Stimulated activated naive CD8-positive, alpha-beta T cell treated with anti-CD3 and anti-CD28 coated beads, Interleukin-15, amount 100 ng/mL, for 72 hours (primary cell): ENCODE measurements around the gene HJURP.

ENCODE experiments used
- ATAC-seq: fragments of 150-1000 bp; cut with Tn5 transposase; 2 replicates; pipeline ENCODE4 v1.10.0; 2021; ENCODE audit warnings: mild to moderate bottlenecking, moderate library complexity
- DNase-seq, 2 donors: peaks; one replicate each; pipeline ENCODE4 v3.0.0; 2021 to 2022
- H3K27ac Mint-ChIP-seq, 2 donors: one replicate each; pipeline ENCODE4 v1.8.0; 2022; ENCODE audit warnings: mild to moderate bottlenecking in 2 of 2, mixed read lengths in 2 of 2, moderate library complexity in 2 of 2
- H3K27me3 Mint-ChIP-seq: one replicate; pipeline ENCODE4 v1.8.0; 2022; ENCODE audit warnings: mixed read lengths
- H3K4me1 Mint-ChIP-seq: one replicate; pipeline ENCODE4 v1.8.0; 2022; ENCODE audit warnings: mild to moderate bottlenecking, mixed read lengths
- H3K4me3 Mint-ChIP-seq, 2 donors: one replicate each; pipeline ENCODE4 v1.8.0; 2022; ENCODE audit warnings: mild to moderate bottlenecking in 2 of 2, mixed read lengths in 2 of 2, moderate library complexity in 1 of 2
- H3K9me3 Mint-ChIP-seq, 2 donors: one replicate each; pipeline ENCODE4 v1.8.0; 2022; ENCODE audit warnings: mixed read lengths in 2 of 2

HJURP gene

GRCh38 chr2:233828546-233829192 is 25.7 kb downstream of the HJURP start:
- Mint-ChIP-seq H3K9me3 (no peaks in the 10 kb centered on the region), H3K4me3 (no peak overlapping the region), H3K4me1 (no peaks in the 10 kb centered on the region), H3K27ac (no peak overlapping the region), H3K27me3 (no peaks in the 10 kb centered on the region)
- ATAC-seq = no peak
- DNase-seq = no peak

GRCh38 chr2:233824373-233824772 is 30.0 kb downstream of the HJURP start:
- Mint-ChIP-seq H3K9me3 (no peaks in the 10 kb centered on the region), H3K4me1 (no peaks in the 10 kb centered on the region), H3K27ac (no peak overlapping the region), H3K27me3 (no peaks in the 10 kb centered on the region), H3K4me3 (no peak overlapping the region)
- DNase-seq (no peak), ATAC-seq (no peak)

- no peaks in the 10 kb centered on the region for H3K9me3 Mint-ChIP-seq
- H3K4me3 Mint-ChIP-seq = no peak overlapping the region
- ATAC-seq = no peak
- no peaks in the 10 kb centered on the region for H3K27me3 Mint-ChIP-seq
- no peak overlapping the region for H3K27ac Mint-ChIP-seq
- DNase-seq = no peak
- H3K4me1 Mint-ChIP-seq = no peaks in the 10 kb centered on the region
Observed at GRCh38 chr2:233823731-233824121, 30.6 kb downstream of the HJURP start.

- DNase-seq (no peak), ATAC-seq (no peak)
- Mint-ChIP-seq H3K4me3 (no peak overlapping the region), H3K9me3 (no peaks in the 10 kb centered on the region), H3K4me1 (no peaks in the 10 kb centered on the region), H3K27me3 (no peaks in the 10 kb centered on the region), H3K27ac (no peak overlapping the region)
Observed at GRCh38 chr2:233822781-233823730, 31.3 kb downstream of the HJURP start.

GRCh38 chr2:233822101-233822771 is 32.1 kb downstream of the HJURP start:
- Mint-ChIP-seq H3K27me3 (peaks cover 3% of the 10 kb centered on the region), H3K4me1 (peaks cover 2% of the 10 kb centered on the region), H3K27ac (no peak overlapping the region), H3K4me3 (no peak overlapping the region), H3K9me3 (no peaks in the 10 kb centered on the region)
- DNase-seq (no peak), ATAC-seq (no peak)

- Mint-ChIP-seq H3K27ac (no peak overlapping the region), H3K4me1 (peaks cover 6% of the 10 kb centered on the region), H3K9me3 (no peaks in the 10 kb centered on the region), H3K27me3 (peaks cover 8% of the 10 kb centered on the region), H3K4me3 (no peak overlapping the region)
- ATAC-seq (no peak), DNase-seq (no peak)
Observed at GRCh38 chr2:233821709-233822100, 32.6 kb downstream of the HJURP start.

- Mint-ChIP-seq H3K27me3 (peaks cover 13% of the 10 kb centered on the region), H3K9me3 (no peaks in the 10 kb centered on the region), H3K4me3 (no peak overlapping the region), H3K27ac (no peak overlapping the region), H3K4me1 (peaks cover 6% of the 10 kb centered on the region)
- no peak for DNase-seq
- ATAC-seq = no peak
Observed at GRCh38 chr2:233821196-233821595, 33.1 kb downstream of the HJURP start.

- no peaks in the 10 kb centered on the region for H3K9me3 Mint-ChIP-seq
- peaks cover 18% of the 10 kb centered on the region for H3K27me3 Mint-ChIP-seq
- peaks cover 6% of the 10 kb centered on the region for H3K4me1 Mint-ChIP-seq
- DNase-seq (no peak), ATAC-seq (no peak)
- no peak overlapping the region for H3K4me3 Mint-ChIP-seq
- no peak overlapping the region for H3K27ac Mint-ChIP-seq
Observed at GRCh38 chr2:233820774-233821105, 33.6 kb downstream of the HJURP start.

- peaks cover 6% of the 10 kb centered on the region for H3K4me1 Mint-ChIP-seq
- no peak for DNase-seq
Observed at GRCh38 chr2:233819884-233820773, 34.2 kb downstream of the HJURP start.

GRCh38 chr2:233818639-233819621 is 35.4 kb downstream of the HJURP start:
- no peak overlapping the region for H3K27ac Mint-ChIP-seq
- H3K9me3 Mint-ChIP-seq = no peaks in the 10 kb centered on the region
- ATAC-seq (no peak), DNase-seq (no peak)
- no peak overlapping the region for H3K4me3 Mint-ChIP-seq
- peaks cover 6% of the 10 kb centered on the region for H3K4me1 Mint-ChIP-seq
- peaks cover 23% of the 10 kb centered on the region for H3K27me3 Mint-ChIP-seq

More at GRCh38 chr2:233819884-233820773, 34.2 kb downstream of the HJURP start:
- no peak for ATAC-seq
- no peak overlapping the region for H3K27ac Mint-ChIP-seq
- H3K9me3 Mint-ChIP-seq = no peaks in the 10 kb centered on the region
- H3K27me3 Mint-ChIP-seq = peaks cover 23% of the 10 kb centered on the region
- no peak overlapping the region for H3K4me3 Mint-ChIP-seq

GRCh38 chr2:233817995-233818638 is 36.2 kb downstream of the HJURP start:
- no peak for DNase-seq
- no peaks in the 10 kb centered on the region for H3K9me3 Mint-ChIP-seq
- H3K4me3 Mint-ChIP-seq = no peak overlapping the region
- peaks cover 6% of the 10 kb centered on the region for H3K4me1 Mint-ChIP-seq
- H3K27me3 Mint-ChIP-seq = peaks cover 23% of the 10 kb centered on the region
- peak overlapping the region in 1 of 2 donors; percentile 91 for H3K27ac Mint-ChIP-seq
- ATAC-seq = no peak

- H3K4me1 Mint-ChIP-seq = peaks cover 6% of the 10 kb centered on the region
- ATAC-seq (no peak), DNase-seq (no peak)
- H3K27ac Mint-ChIP-seq = no peak overlapping the region
- peaks cover 23% of the 10 kb centered on the region for H3K27me3 Mint-ChIP-seq
- no peak overlapping the region for H3K4me3 Mint-ChIP-seq
- H3K9me3 Mint-ChIP-seq = no peaks in the 10 kb centered on the region
Observed at GRCh38 chr2:233817361-233817911, 36.9 kb downstream of the HJURP start.

GRCh38 chr2:233816771-233817170 is 37.6 kb downstream of the HJURP start:
- peaks cover 6% of the 10 kb centered on the region for H3K4me1 Mint-ChIP-seq
- H3K27me3 Mint-ChIP-seq = peaks cover 27% of the 10 kb centered on the region
- DNase-seq (no peak), ATAC-seq (no peak)
- no peak overlapping the region for H3K27ac Mint-ChIP-seq
- no peak overlapping the region for H3K4me3 Mint-ChIP-seq
- no peaks in the 10 kb centered on the region for H3K9me3 Mint-ChIP-seq

GRCh38 chr2:233816334-233816733 is 38.0 kb downstream of the HJURP start:
- ATAC-seq (no peak), DNase-seq (no peak)
- peaks cover 29% of the 10 kb centered on the region for H3K27me3 Mint-ChIP-seq
- H3K27ac Mint-ChIP-seq = peak overlapping the region in 1 of 2 donors; percentile 28
- H3K9me3 Mint-ChIP-seq = no peaks in the 10 kb centered on the region
- no peak overlapping the region for H3K4me3 Mint-ChIP-seq
- peaks cover 6% of the 10 kb centered on the region for H3K4me1 Mint-ChIP-seq
